ENCODE results near the gene DDX27. TPM values are rescaled to one million over a fixed set of nuclear protein-coding genes. Genes with fewer than 3 reads are reported as not detected.

Gene DDX27
- total and polyA plus RNA-seq, 2 of the 13 experiments (the other 11 are each of a cell fraction or from before 2014, with no cell fraction given) = 42.6 to 72.8 TPM

DNA sequence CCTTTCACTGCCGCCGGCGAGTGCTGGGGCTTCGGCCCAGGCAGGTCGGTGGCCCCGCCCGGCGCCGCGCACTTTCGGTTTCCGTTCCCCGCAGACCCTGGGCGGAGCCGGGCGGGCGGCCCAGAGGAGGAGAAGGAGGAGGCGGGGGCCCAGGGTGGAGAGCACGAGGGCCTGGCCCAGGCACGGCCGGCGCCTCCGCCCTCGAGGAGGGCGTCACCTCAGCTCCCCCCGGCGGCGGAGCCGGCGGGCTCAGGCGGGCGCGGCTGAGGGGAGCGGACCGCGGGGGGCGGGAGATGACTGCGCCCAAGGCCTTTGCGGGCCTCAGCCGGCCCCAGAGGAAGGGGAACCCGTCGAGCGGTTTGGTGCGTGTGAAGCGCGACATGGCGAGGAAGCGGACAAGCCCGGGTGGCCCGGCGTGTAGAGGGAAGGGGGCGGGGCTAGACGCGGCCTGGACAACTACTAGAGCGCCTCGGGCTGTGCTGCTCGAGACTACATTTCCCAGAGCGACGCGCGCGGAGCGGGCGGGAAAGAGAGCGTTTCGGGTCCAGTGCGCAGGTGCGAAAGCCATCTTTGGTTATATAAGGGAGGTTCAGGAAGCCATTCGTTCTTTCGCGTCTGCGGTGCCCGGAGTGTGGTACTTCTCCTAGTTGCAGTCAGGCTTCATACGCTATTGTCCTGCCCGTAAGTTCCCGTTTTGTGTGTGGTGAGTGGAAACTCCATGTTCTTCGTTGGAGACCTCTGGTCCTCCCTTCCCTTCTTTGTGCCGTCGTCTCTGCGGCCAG lies 59.0 kb downstream of the DDX27 start, which contains the start of gene ZNFX1 (continued):
- TF ChIP-seq RXRA (CRISPR knock-in tag; IDR thresholded peaks at IDR 0.05) (peak; percentile 86), SRSF1 (optimal IDR thresholded peaks at IDR 0.05; ENCODE audit: low read depth, low read length) (peak; percentile 99), PLRG1 (conservative IDR thresholded peaks at IDR 0.05) (no peak), STAT5B (CRISPR knock-in tag; IDR thresholded peaks at IDR 0.05) (peak; percentile 99), NPAS2 (CRISPR knock-in tag; IDR thresholded peaks at IDR 0.05; ENCODE audit: borderline replicate concordance) (no peak), KLF6 (CRISPR knock-in tag; IDR thresholded peaks at IDR 0.05) (peak; percentile 100), GATAD2A (CRISPR knock-in tag; IDR thresholded peaks at IDR 0.05) (peak; percentile 72), MIER3 (CRISPR knock-in tag; IDR thresholded peaks at IDR 0.05; ENCODE audit: borderline replicate concordance) (peak; percentile 93; the same call in 1 of the 2 replicates), CHCHD3 (CRISPR knock-in tag; IDR thresholded peaks at IDR 0.05) (peak; percentile 92), TFDP2 (CRISPR knock-in tag; IDR thresholded peaks at IDR 0.05) (peak; percentile 99), KLF12 (CRISPR knock-in tag; IDR thresholded peaks at IDR 0.05; ENCODE audit: borderline replicate concordance) (peak; percentile 99), ZNF142 (CRISPR knock-in tag; IDR thresholded peaks at IDR 0.05) (peak; percentile 93), STAG1 (CRISPR knock-in tag; IDR thresholded peaks at IDR 0.05) (peak; percentile 27; the same call in 1 of the 2 replicates), KDM6A (CRISPR knock-in tag; IDR thresholded peaks at IDR 0.05; ENCODE audit: low read depth) (peak; percentile 35; the same call in 1 of the 2 replicates)
- TF ChIP-seq, protein P1, sequence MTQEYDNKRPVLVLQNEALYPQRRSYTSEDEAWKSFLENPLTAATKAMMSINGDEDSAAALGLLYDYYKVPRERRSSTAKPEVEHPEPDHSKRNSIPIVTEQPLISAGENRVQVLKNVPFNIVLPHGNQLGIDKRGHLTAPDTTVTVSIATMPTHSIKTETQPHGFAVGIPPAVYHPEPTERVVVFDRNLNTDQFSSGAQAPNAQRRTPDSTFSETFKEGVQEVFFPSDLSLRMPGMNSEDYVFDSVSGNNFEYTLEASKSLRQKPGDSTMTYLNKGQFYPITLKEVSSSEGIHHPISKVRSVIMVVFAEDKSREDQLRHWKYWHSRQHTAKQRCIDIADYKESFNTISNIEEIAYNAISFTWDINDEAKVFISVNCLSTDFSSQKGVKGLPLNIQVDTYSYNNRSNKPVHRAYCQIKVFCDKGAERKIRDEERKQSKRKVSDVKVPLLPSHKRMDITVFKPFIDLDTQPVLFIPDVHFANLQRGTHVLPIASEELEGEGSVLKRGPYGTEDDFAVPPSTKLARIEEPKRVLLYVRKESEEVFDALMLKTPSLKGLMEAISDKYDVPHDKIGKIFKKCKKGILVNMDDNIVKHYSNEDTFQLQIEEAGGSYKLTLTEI (CRISPR knock-in tag; conservative IDR thresholded peaks at IDR 0.05) = no peak
- TF ChIP-seq, protein P2, sequence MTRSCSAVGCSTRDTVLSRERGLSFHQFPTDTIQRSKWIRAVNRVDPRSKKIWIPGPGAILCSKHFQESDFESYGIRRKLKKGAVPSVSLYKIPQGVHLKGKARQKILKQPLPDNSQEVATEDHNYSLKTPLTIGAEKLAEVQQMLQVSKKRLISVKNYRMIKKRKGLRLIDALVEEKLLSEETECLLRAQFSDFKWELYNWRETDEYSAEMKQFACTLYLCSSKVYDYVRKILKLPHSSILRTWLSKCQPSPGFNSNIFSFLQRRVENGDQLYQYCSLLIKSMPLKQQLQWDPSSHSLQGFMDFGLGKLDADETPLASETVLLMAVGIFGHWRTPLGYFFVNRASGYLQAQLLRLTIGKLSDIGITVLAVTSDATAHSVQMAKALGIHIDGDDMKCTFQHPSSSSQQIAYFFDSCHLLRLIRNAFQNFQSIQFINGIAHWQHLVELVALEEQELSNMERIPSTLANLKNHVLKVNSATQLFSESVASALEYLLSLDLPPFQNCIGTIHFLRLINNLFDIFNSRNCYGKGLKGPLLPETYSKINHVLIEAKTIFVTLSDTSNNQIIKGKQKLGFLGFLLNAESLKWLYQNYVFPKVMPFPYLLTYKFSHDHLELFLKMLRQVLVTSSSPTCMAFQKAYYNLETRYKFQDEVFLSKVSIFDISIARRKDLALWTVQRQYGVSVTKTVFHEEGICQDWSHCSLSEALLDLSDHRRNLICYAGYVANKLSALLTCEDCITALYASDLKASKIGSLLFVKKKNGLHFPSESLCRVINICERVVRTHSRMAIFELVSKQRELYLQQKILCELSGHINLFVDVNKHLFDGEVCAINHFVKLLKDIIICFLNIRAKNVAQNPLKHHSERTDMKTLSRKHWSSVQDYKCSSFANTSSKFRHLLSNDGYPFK (CRISPR knock-in tag; IDR thresholded peaks at IDR 0.05; ENCODE audit: borderline replicate concordance) = no peak; the same call in 1 of the 2 replicates
